SIG-M5 treated with dmso at 0.1 percent for 504 hours (cell line): ENCODE measurements around the gene PRPF19.

Experiments
- DNase-seq: peaks from one replicate; lab custom pipeline; 2025; ENCODE audit not compliant: unreplicated experiment; lab: John Stamatoyannopoulos, UW

Gene PRPF19

GRCh38 chr11:60860943-60861342 lies 45.4 kb downstream of the PRPF19 start:
- DNase-seq = no peak

- DNase-seq = no peak
Observed at GRCh38 chr11:60859616-60860250, 46.7 kb downstream of the PRPF19 start.

- DNase-seq = no peak
Observed at GRCh38 chr11:60858731-60859464, 47.5 kb downstream of the PRPF19 start.

GRCh38 chr11:60858236-60858635 lies 48.1 kb downstream of the PRPF19 start:
- DNase-seq = no peak

GRCh38 chr11:60857378-60858232 lies 48.8 kb downstream of the PRPF19 start:
- no peak for DNase-seq

- DNase-seq = no peak
Observed at GRCh38 chr11:60855726-60856633, 50.4 kb downstream of the PRPF19 start, which contains the start of gene PTGDR2. Gene PTGDR2 (minus strand): TSS chr11:60855950. CDS start chr11:60853722, 2,228 bp downstream.

GRCh38 chr11:60854847-60855725 lies 51.3 kb downstream of the PRPF19 start:
- no peak for DNase-seq

- no peak for DNase-seq
Observed at GRCh38 chr11:60854140-60854846, 52.1 kb downstream of the PRPF19 start.

- DNase-seq = no peak
Observed at GRCh38 chr11:60852982-60853950, 53.1 kb downstream of the PRPF19 start.

- DNase-seq = no peak
Observed at GRCh38 chr11:60852117-60852981, 54.0 kb downstream of the PRPF19 start.

GRCh38 chr11:60851327-60852104 lies 54.9 kb downstream of the PRPF19 start:
- no peak for DNase-seq

- no peak for DNase-seq
Observed at GRCh38 chr11:60849641-60850520, 56.5 kb downstream of the PRPF19 start.

GRCh38 chr11:60848714-60849151 lies 57.7 kb downstream of the PRPF19 start:
- DNase-seq = no peak

GRCh38 chr11:60847896-60848295 lies 58.5 kb downstream of the PRPF19 start:
- DNase-seq = no peak

- no peak for DNase-seq
Observed at GRCh38 chr11:60847281-60847680, 59.1 kb downstream of the PRPF19 start.
